Mammary epithelial cell (primary cell): ENCODE data around the gene RPLP2.

Experiments
- EZH2 ChIP-seq: IDR thresholded peaks from 2 replicates; pipeline ENCODE4 v1.6.1; 2012; ENCODE audit warnings: low read length, inconsistent platforms, borderline replicate concordance
- TF ChIP-seq, protein P1 (sequence below), 2 donors: IDR thresholded peaks in 1 of 2; conservative IDR thresholded peaks in 1 of 2; 2 replicates each; pipeline ENCODE4 v1.5.1; 2011 to 2012; ENCODE audit warnings: inconsistent platforms in 2 of 2, low read length in 2 of 2, mild to moderate bottlenecking in 2 of 2, control low read depth in 1 of 2, low read depth in 1 of 2; ENCODE audit not compliant: insufficient read depth in 1 of 2; ENCODE audit errors: extremely low read depth in 1 of 2

DNA sequence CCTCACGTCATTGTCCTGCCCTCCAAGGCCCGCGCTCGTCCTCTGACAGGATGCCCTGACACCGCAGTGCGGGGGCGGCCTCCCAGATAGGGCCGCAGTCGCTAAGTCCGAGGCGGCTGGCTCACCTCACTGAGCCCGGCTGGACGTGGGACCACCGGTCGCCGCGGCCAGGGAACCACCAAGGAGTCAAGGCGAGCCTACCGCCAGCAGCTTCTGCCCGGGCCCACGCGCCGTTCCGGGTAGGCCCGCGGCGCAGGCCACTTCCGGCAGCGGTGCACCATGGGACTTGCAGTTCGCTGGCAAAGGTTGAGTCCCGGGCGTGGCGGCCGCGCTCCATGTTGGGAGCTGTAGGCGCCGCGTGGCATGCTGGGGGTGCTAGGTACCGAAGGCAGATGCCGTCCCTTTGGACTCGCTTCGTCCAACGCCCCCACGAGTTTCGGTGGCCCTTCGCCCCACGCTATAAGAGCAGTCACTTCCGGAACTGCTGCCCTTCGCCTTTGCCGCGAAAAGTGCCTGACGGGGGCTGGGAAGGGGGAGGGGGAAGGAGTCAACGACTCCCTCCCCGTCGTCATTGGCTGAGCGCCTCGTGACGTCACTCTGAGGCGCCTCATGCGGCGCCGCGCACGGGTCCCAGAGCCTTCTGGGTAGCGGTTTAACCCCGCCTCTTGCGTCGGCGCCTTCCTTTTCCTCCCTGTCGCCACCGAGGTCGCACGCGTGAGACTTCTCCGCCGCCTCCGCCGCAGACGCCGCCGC is at the start of gene RPLP2:
- TF ChIP-seq, protein P1, sequence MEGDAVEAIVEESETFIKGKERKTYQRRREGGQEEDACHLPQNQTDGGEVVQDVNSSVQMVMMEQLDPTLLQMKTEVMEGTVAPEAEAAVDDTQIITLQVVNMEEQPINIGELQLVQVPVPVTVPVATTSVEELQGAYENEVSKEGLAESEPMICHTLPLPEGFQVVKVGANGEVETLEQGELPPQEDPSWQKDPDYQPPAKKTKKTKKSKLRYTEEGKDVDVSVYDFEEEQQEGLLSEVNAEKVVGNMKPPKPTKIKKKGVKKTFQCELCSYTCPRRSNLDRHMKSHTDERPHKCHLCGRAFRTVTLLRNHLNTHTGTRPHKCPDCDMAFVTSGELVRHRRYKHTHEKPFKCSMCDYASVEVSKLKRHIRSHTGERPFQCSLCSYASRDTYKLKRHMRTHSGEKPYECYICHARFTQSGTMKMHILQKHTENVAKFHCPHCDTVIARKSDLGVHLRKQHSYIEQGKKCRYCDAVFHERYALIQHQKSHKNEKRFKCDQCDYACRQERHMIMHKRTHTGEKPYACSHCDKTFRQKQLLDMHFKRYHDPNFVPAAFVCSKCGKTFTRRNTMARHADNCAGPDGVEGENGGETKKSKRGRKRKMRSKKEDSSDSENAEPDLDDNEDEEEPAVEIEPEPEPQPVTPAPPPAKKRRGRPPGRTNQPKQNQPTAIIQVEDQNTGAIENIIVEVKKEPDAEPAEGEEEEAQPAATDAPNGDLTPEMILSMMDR (conservative IDR thresholded peaks at IDR 0.05 in 1 of 2, IDR thresholded peaks at IDR 0.05 in 1 of 2; ENCODE audit: extremely low read depth in 1 of 2, insufficient read depth in 1 of 2, low read depth in 1 of 2, low read length in 2 of 2): no peak
- no peak for TF ChIP-seq EZH2
